GM19238 (cell line): Measurements from ENCODE around the gene CCNH.
A peak's percentile ranks its signal among the peaks of the same experiment; 100 is the strongest.

Experiments used
- DNase-seq: peaks from one replicate; pipeline ENCODE4 v3.0.0; 2011; ENCODE audit warnings: low spot score; ENCODE audit not compliant: insufficient read length

Gene CCNH

GRCh38 chr5:87412630-87413342 is at the start of gene CCNH:
TSS of gene CCNH (minus strand) at chr5:87412930. CDS start at chr5:87412794, 136 bp downstream.
- peak; percentile 71 for DNase-seq

- no peak for DNase-seq
Observed at GRCh38 chr5:87457706-87458105, 45.0 kb upstream of the CCNH start.

- no peak for DNase-seq
Observed at GRCh38 chr5:87453801-87454200, 41.1 kb upstream of the CCNH start.

GRCh38 chr5:87452837-87453236 is 40.1 kb upstream of the CCNH start:
- DNase-seq: no peak

GRCh38 chr5:87442419-87442818 is 29.7 kb upstream of the CCNH start:
- DNase-seq: no peak

- no peak for DNase-seq
Observed at GRCh38 chr5:87438231-87438630, 25.5 kb upstream of the CCNH start.

GRCh38 chr5:87437724-87438123 is 25.0 kb upstream of the CCNH start:
- no peak for DNase-seq

- DNase-seq: no peak
Observed at GRCh38 chr5:87435144-87435694, 22.5 kb upstream of the CCNH start.

- DNase-seq: no peak
Observed at GRCh38 chr5:87434461-87434860, 21.7 kb upstream of the CCNH start.

- DNase-seq: no peak
Observed at GRCh38 chr5:87433945-87434344, 21.2 kb upstream of the CCNH start.

GRCh38 chr5:87432460-87432859 is 19.7 kb upstream of the CCNH start:
- no peak for DNase-seq

GRCh38 chr5:87430863-87431457 is 18.2 kb upstream of the CCNH start:
- no peak for DNase-seq

- DNase-seq: no peak
Observed at GRCh38 chr5:87423755-87424154, 11.0 kb upstream of the CCNH start.

- no peak for DNase-seq
Observed at GRCh38 chr5:87421307-87421706, 8.6 kb upstream of the CCNH start.

GRCh38 chr5:87418506-87418905 is 5.8 kb upstream of the CCNH start:
- DNase-seq: no peak

GRCh38 chr5:87413343-87413645 is 564 bp upstream of the CCNH start:
- DNase-seq: no peak

GRCh38 chr5:87411973-87412629 is 629 bp downstream of the CCNH start:
- DNase-seq: no peak

- DNase-seq: no peak
Observed at GRCh38 chr5:87411586-87411972, 1.2 kb downstream of the CCNH start.

- no peak for DNase-seq
Observed at GRCh38 chr5:87410931-87411330, 1.8 kb downstream of the CCNH start.

- DNase-seq: no peak
Observed at GRCh38 chr5:87408204-87408603, 4.5 kb downstream of the CCNH start.

GRCh38 chr5:87405472-87406155 is 7.1 kb downstream of the CCNH start:
- no peak for DNase-seq

GRCh38 chr5:87404359-87404758 is 8.4 kb downstream of the CCNH start:
- DNase-seq: no peak
